OCI-LY3 (cell line): ENCODE data around the gene GPX1.

Experiments
- CTCF ChIP-seq: fragments of 200-600, 300-600 bp; sonication (generic); IDR thresholded peaks from 2 replicates; pipeline ENCODE4 v1.5.1; 2014; ENCODE audit warnings: antibody characterized with exemption, low read length, low read depth
- EZH2phosphoT487 ChIP-seq: fragments of 200-600 bp; shearing (Covaris generic); IDR thresholded peaks from 2 replicates; pipeline ENCODE4 v1.6.1; 2018; ENCODE audit warnings: antibody characterized with exemption, mixed run types, low read depth

DNA sequence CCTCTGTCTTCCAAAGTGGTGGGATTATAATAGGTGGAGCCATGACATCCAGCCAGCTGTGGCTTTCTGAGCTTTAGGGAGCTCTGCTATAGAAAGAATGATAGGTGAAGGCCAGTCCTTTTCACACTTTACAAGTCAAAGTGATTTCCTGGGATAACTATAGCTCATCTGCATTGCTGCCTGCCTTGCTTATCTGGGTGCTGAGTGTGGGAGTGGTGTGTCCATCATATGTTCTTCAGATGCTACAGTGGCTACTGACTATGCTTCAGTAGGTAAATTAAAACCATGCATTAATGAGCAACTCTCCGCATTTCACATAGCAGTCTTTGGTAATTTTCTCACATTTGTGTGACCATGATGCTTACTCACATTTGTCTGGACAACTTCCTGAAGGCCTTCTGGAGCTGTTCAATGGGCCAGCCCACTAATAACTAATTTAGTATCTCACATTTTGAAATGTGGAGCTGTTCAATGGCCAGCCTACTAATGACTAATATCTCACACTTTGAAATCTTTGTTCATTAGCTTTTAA, 30.2 kb upstream of the GPX1 start:
- no peak for TF ChIP-seq CTCF
- no peak for TF ChIP-seq EZH2phosphoT487
